SK-N-SH (cell line): Measurements from ENCODE around the gene C1orf174. TPM values are rescaled to one million over a fixed set of nuclear protein-coding genes. Genes with fewer than 3 reads are reported as not detected.

ENCODE experiments used
- CTCF ChIA-PET: fragments of 300-600, 350-600 bp; formaldehyde crosslinking; extraction: SDS; loops from one replicate; lab custom pipeline; 2021; lab: Yijun Ruan, JAX
- POLR2A ChIA-PET: fragments of 350-600 bp; sonication (Branson Sonifier 250); formaldehyde crosslinking; extraction: SDS; loops from one replicate; lab custom pipeline; 2020; ENCODE audit warnings: antibody characterized with exemption, inconsistent platforms; lab: Yijun Ruan, JAX
- DNase-seq: peaks from one replicate; pipeline ENCODE4 v3.0.0; 2012
- H2AFZ ChIP-seq: fragments of 200-600 bp; sonication (generic); 2 replicates; pipeline ENCODE4 v1.8.1; 2016; ENCODE audit warnings: antibody characterized with exemption, mild to moderate bottlenecking, low read depth
- H3F3A ChIP-seq: fragments of 200-600 bp; sonication (generic); replicated peaks from 2 replicates; pipeline ENCODE3; 2016; ENCODE audit warnings: antibody characterized with exemption, mild to moderate bottlenecking; ENCODE audit not compliant: insufficient read depth
- H3K27ac ChIP-seq, 2 experiments: fragments of 200-500 bp in 1 of 2; fragments of 200-600 bp in 1 of 2; sonication (Bioruptor generic) in 1 of 2; sonication (generic), shearing (Covaris generic) in 1 of 2; 2 replicates each; pipeline versions ENCODE4 v1.5.1 to v1.6.1; 2014 to 2016; ENCODE audit warnings: low read depth in 2 of 2, inconsistent platforms in 1 of 2, low read length in 1 of 2, mild to moderate bottlenecking in 1 of 2, mixed read lengths in 1 of 2
- H3K27me3 ChIP-seq: fragments of 200-600 bp; sonication (generic), shearing (Covaris generic); 2 replicates; pipeline ENCODE4 v1.6.1; 2016; ENCODE audit warnings: mixed run types; ENCODE audit not compliant: insufficient read depth
- H3K36me3 ChIP-seq, 2 experiments: fragments of 200-500 bp in 1 of 2; fragments of 200-600 bp in 1 of 2; sonication (Bioruptor generic) in 1 of 2; sonication (generic) in 1 of 2; replicated peaks in 1 of 2; 2 replicates each; pipeline versions ENCODE3 to v1.5.1; 2014 to 2016; ENCODE audit warnings: low read length in 1 of 2, mild to moderate bottlenecking in 1 of 2; ENCODE audit not compliant: insufficient read depth in 2 of 2, control insufficient read depth in 1 of 2
- H3K4me1 ChIP-seq, 2 experiments: fragments of 200-500 bp in 1 of 2; fragments of 200-600 bp in 1 of 2; sonication (Bioruptor generic) in 1 of 2; sonication (generic), shearing (Covaris generic) in 1 of 2; 2 replicates each; pipeline versions ENCODE4 v1.5.1 to v1.6.1; 2014 to 2016; ENCODE audit warnings: low read depth in 1 of 2, low read length in 1 of 2, mixed run types in 1 of 2; ENCODE audit not compliant: insufficient read depth in 2 of 2, control insufficient read depth in 1 of 2
- H3K4me2 ChIP-seq: fragments of 200-600 bp; sonication (generic), shearing (Covaris generic); 2 replicates; pipeline ENCODE4 v1.6.1; 2017; ENCODE audit warnings: mixed run types
- H3K4me3 ChIP-seq, 2 experiments: fragments of 200-500 bp in 1 of 2; fragments of 200-600 bp in 1 of 2; sonication (Bioruptor generic) in 1 of 2; sonication (generic), shearing (Covaris generic) in 1 of 2; 2 replicates each; pipeline versions ENCODE4 v1.5.1 to v1.8.1; 2014 to 2016; ENCODE audit warnings: low read depth in 2 of 2, inconsistent platforms in 1 of 2, low read length in 1 of 2, mild to moderate bottlenecking in 1 of 2, mixed read lengths in 1 of 2, moderate library complexity in 1 of 2
- H3K79me2 ChIP-seq: fragments of 200-600 bp; sonication (generic); 2 replicates; pipeline ENCODE4 v1.8.1; 2017; ENCODE audit warnings: mild to moderate bottlenecking; ENCODE audit not compliant: insufficient read depth
- H3K9ac ChIP-seq: fragments of 200-600 bp; sonication (generic); 2 replicates; pipeline ENCODE4 v1.6.1; 2017; ENCODE audit warnings: mixed run types
- H3K9me2 ChIP-seq: fragments of 200-600 bp; sonication (generic); 2 replicates; pipeline ENCODE4 v1.6.1; 2017; ENCODE audit warnings: mixed run types
- H3K9me3 ChIP-seq: fragments of 200-600 bp; sonication (generic); 2 replicates; pipeline ENCODE4 v1.6.1; 2017; ENCODE audit warnings: mixed run types, mild to moderate bottlenecking, moderate library complexity
- H4K20me1 ChIP-seq: fragments of 200-600 bp; sonication (generic); 2 replicates; pipeline ENCODE4 v1.6.1; 2017; ENCODE audit warnings: mild to moderate bottlenecking, mixed run types; ENCODE audit not compliant: insufficient read depth
- ELF1 ChIP-seq: IDR thresholded peaks from 2 replicates; pipeline ENCODE4 v1.4.0; 2012
- EP300 ChIP-seq, 2 experiments: IDR thresholded peaks; 2 replicates each; pipeline versions ENCODE4 v1.4.0 to v1.6.1; 2012; ENCODE audit warnings: borderline replicate concordance in 1 of 2, low read depth in 1 of 2, low read length in 1 of 2
- EZH2phosphoT487 ChIP-seq: fragments of 200-600 bp; sonication (generic); IDR thresholded peaks from 2 replicates; pipeline ENCODE4 v1.6.1; 2017; ENCODE audit warnings: low read depth, mixed run types, mild to moderate bottlenecking, antibody characterized with exemption, moderate library complexity, borderline replicate concordance
- FOXJ3 ChIP-seq: sonication (generic); formaldehyde crosslinking; IDR thresholded peaks from 2 replicates; pipeline ENCODE4 v1.5.1; 2020; ENCODE audit warnings: mild to moderate bottlenecking, missing genetic modification reagents
- FOXM1 ChIP-seq: IDR thresholded peaks from 2 replicates; pipeline ENCODE4 v1.4.0; 2012; ENCODE audit warnings: low read depth, mild to moderate bottlenecking
- GABPA ChIP-seq: IDR thresholded peaks from 2 replicates; pipeline ENCODE4 v1.4.0; 2012; ENCODE audit warnings: low read depth, mild to moderate bottlenecking
- NFIC ChIP-seq: IDR thresholded peaks from 2 replicates; pipeline ENCODE4 v1.4.0; 2012; ENCODE audit warnings: borderline replicate concordance
- POLR2AphosphoS5 ChIP-seq: IDR thresholded peaks from 2 replicates; pipeline ENCODE4 v1.6.1; 2012; ENCODE audit warnings: low read depth, low read length
- RCOR1 ChIP-seq: fragments of 150-350 bp; IDR thresholded peaks from 2 replicates; pipeline ENCODE4 v1.6.1; 2017; ENCODE audit warnings: antibody characterized with exemption, low read length
- RXRA ChIP-seq: IDR thresholded peaks from 2 replicates; pipeline ENCODE4 v1.4.0; 2012; ENCODE audit warnings: low read depth, mild to moderate bottlenecking, borderline replicate concordance
- SIN3A ChIP-seq: IDR thresholded peaks from 2 replicates; pipeline ENCODE4 v1.6.1; 2012; ENCODE audit warnings: low read depth, mild to moderate bottlenecking, low read length, moderate library complexity, borderline replicate concordance
- TCF12 ChIP-seq: IDR thresholded peaks from 2 replicates; pipeline ENCODE4 v1.4.0; 2012
- USF1 ChIP-seq: IDR thresholded peaks from 2 replicates; pipeline ENCODE4 v1.4.0; 2012; ENCODE audit warnings: low read depth, borderline replicate concordance
- YY1 ChIP-seq: IDR thresholded peaks from 2 replicates; pipeline ENCODE4 v1.4.0; 2012; ENCODE audit warnings: low read depth, mild to moderate bottlenecking
- WGBS: methylation state at CpG from one replicate; pipeline ENCODE4 v1.1.6; 2017; ENCODE audit warnings: low lambda C conversion rate; 5-methylcytosine and 5-hydroxymethylcytosine counted together
- polyA plus RNA-seq, 3 experiments: library from polyadenylated mRNA; depleted of rRNA; stranded (reverse); fragments of >200 nt; gene quantifications; 2 replicates each; pipeline ENCODE4 v1.2.3, GENCODE V29; 2012
- TF ChIP-seq, protein P1 (sequence below): IDR thresholded peaks from 2 replicates; pipeline ENCODE4 v1.6.1; 2012; ENCODE audit warnings: mild to moderate bottlenecking, low read depth, low read length, moderate library complexity
- TF ChIP-seq, protein P2 (sequence below): fragments of 150-350 bp; IDR thresholded peaks from 2 replicates; pipeline ENCODE4 v1.6.1; 2016; ENCODE audit warnings: mild to moderate bottlenecking, low read depth, low read length

Gene C1orf174
- polyA plus RNA-seq, 1 of the 3 experiments (the other 2 are of a cell fraction) = 21.4 TPM

GRCh38 chr1:3852711-3853485 lies 47.2 kb downstream of the C1orf174 start:
- Histone ChIP-seq H4K20me1 (peaks cover 9% of the 10 kb centered on the region; the same call in 1 of the 2 replicates), H3K36me3 (peaks cover 7 to 30% of the 10 kb centered on the region in 2 experiments), H3K9me3 (no peaks in the 10 kb centered on the region), H3K79me2 (peaks cover 39% of the 10 kb centered on the region), H3K4me2 (no peak overlapping the region), H3F3A (no peaks in the 10 kb centered on the region), H3K4me1 (peaks cover 4 to 9% of the 10 kb centered on the region in 2 experiments; a peak in 1 of 4 replicates), H3K27ac (no peak overlapping the region), H3K27me3 (no peaks in the 10 kb centered on the region), H3K9me2 (no peaks in the 10 kb centered on the region), H3K4me3 (no peak overlapping the region), H3K9ac (no peak overlapping the region), H2AFZ (no peak overlapping the region)
- no peak for DNase-seq
- CTCF ChIA-PET = no interaction called here
- POLR2A ChIA-PET = no interaction called here
- WGBS = 85% methylated on average over 14 of the region's 15 CpGs
- TF ChIP-seq, protein P1, sequence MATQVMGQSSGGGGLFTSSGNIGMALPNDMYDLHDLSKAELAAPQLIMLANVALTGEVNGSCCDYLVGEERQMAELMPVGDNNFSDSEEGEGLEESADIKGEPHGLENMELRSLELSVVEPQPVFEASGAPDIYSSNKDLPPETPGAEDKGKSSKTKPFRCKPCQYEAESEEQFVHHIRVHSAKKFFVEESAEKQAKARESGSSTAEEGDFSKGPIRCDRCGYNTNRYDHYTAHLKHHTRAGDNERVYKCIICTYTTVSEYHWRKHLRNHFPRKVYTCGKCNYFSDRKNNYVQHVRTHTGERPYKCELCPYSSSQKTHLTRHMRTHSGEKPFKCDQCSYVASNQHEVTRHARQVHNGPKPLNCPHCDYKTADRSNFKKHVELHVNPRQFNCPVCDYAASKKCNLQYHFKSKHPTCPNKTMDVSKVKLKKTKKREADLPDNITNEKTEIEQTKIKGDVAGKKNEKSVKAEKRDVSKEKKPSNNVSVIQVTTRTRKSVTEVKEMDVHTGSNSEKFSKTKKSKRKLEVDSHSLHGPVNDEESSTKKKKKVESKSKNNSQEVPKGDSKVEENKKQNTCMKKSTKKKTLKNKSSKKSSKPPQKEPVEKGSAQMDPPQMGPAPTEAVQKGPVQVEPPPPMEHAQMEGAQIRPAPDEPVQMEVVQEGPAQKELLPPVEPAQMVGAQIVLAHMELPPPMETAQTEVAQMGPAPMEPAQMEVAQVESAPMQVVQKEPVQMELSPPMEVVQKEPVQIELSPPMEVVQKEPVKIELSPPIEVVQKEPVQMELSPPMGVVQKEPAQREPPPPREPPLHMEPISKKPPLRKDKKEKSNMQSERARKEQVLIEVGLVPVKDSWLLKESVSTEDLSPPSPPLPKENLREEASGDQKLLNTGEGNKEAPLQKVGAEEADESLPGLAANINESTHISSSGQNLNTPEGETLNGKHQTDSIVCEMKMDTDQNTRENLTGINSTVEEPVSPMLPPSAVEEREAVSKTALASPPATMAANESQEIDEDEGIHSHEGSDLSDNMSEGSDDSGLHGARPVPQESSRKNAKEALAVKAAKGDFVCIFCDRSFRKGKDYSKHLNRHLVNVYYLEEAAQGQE = no peak
- TF ChIP-seq EZH2phosphoT487 = no peak
- no peak for TF ChIP-seq FOXJ3 (CRISPR knock-in tag)
- no peak for TF ChIP-seq ELF1
- TF ChIP-seq RCOR1 = no peak
- TF ChIP-seq, protein P2, sequence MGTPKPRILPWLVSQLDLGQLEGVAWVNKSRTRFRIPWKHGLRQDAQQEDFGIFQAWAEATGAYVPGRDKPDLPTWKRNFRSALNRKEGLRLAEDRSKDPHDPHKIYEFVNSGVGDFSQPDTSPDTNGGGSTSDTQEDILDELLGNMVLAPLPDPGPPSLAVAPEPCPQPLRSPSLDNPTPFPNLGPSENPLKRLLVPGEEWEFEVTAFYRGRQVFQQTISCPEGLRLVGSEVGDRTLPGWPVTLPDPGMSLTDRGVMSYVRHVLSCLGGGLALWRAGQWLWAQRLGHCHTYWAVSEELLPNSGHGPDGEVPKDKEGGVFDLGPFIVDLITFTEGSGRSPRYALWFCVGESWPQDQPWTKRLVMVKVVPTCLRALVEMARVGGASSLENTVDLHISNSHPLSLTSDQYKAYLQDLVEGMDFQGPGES = no peak
- no peak for TF ChIP-seq GABPA
- TF ChIP-seq POLR2AphosphoS5 = no peak
- no peak for TF ChIP-seq TCF12
- no peak for TF ChIP-seq NFIC
- TF ChIP-seq YY1 = no peak
- no peak for TF ChIP-seq FOXM1
- no peak for TF ChIP-seq SIN3A
- no peak for TF ChIP-seq EP300 (IDR thresholded peaks at IDR 0.05; ENCODE audit: borderline replicate concordance in 1 of 2, low read depth in 1 of 2, low read length in 1 of 2)
- TF ChIP-seq RXRA = no peak
- no peak for TF ChIP-seq USF1
